HepG2 (cell line): ENCODE results near the gene PCNA. TPM values are rescaled to one million over a fixed set of nuclear protein-coding genes. Genes with fewer than 3 reads are reported as not detected.

Experiments used
- BCL6 ChIP-seq: IDR thresholded peaks from 2 replicates; pipeline ENCODE4 v1.6.1; 2016; ENCODE audit warnings: missing genetic modification reagents, missing compliant biosample characterization
- GZF1 ChIP-seq: sonication (generic); formaldehyde crosslinking; IDR thresholded peaks from 2 replicates; pipeline ENCODE4 v1.5.1; 2020; ENCODE audit warnings: mild to moderate bottlenecking, missing genetic modification reagents
- NCOA1 ChIP-seq: sonication (generic); formaldehyde crosslinking; IDR thresholded peaks from 2 replicates; pipeline ENCODE4 v1.9.0; 2021; ENCODE audit warnings: missing genetic modification reagents
- PAF1 ChIP-seq: IDR thresholded peaks from 2 replicates; pipeline ENCODE4 v1.6.1; 2016; ENCODE audit warnings: missing genetic modification reagents, missing compliant biosample characterization
- SP140L ChIP-seq: sonication (generic); formaldehyde crosslinking; IDR thresholded peaks from 2 replicates; pipeline ENCODE4 v1.4.0; 2020; ENCODE audit warnings: missing genetic modification reagents, borderline replicate concordance
- TSC22D2 ChIP-seq: sonication (generic); formaldehyde crosslinking; IDR thresholded peaks from 2 replicates; pipeline ENCODE4 v1.5.1; 2020; ENCODE audit warnings: missing genetic modification reagents, mild to moderate bottlenecking, borderline replicate concordance
- ZIK1 ChIP-seq: sonication (generic); formaldehyde crosslinking; IDR thresholded peaks from 2 replicates; pipeline ENCODE4 v1.5.0; 2020; ENCODE audit warnings: mild to moderate bottlenecking, low read depth, missing genetic modification reagents, borderline replicate concordance
- ZNF841 ChIP-seq: sonication (generic); formaldehyde crosslinking; IDR thresholded peaks from 2 replicates; pipeline ENCODE4 v1.8.1; 2023; ENCODE audit warnings: missing genetic modification reagents, borderline replicate concordance
- polyA plus RNA-seq, 8 experiments: library from polyadenylated mRNA; depleted of rRNA in 3 of 8; stranded (reverse) in 7 of 8; unstranded in 1 of 8; fragments of >200 nt; fragmentation: Illumina TruSeq in 4 of 8; extraction: Trizol in 4 of 8; gene quantifications; 2 replicates each; pipeline versions ENCODE4 v1.2.1 to v1.2.3, GENCODE V29; 2011 to 2016; ENCODE audit warnings: low read depth in 4 of 8, missing spikeins in 1 of 8, mixed read lengths in 1 of 8; ENCODE audit not compliant: insufficient read depth in 1 of 8
- total RNA-seq, 5 experiments: library from RNA; depleted of rRNA; stranded (reverse); fragments of >200 nt; fragmentation: Illumina TruSeq; extraction: Trizol; gene quantifications; 2 replicates each; pipeline ENCODE4 v1.2.3, GENCODE V29; 2016; ENCODE audit warnings: low read depth in 1 of 5
- TF ChIP-seq, protein P1 (sequence below): sonication (generic); formaldehyde crosslinking; IDR thresholded peaks from 2 replicates; pipeline ENCODE4 v1.5.0; 2020; ENCODE audit warnings: missing genetic modification reagents, mild to moderate bottlenecking, borderline replicate concordance
- TF ChIP-seq, protein P2 (sequence below): sonication (generic); formaldehyde crosslinking; IDR thresholded peaks from 2 replicates; pipeline ENCODE4 v1.5.0; 2020; ENCODE audit warnings: mild to moderate bottlenecking, missing genetic modification reagents
- TF ChIP-seq, protein P3 (sequence below): sonication (generic); formaldehyde crosslinking; IDR thresholded peaks from 2 replicates; pipeline ENCODE4 v1.4.0; 2020; ENCODE audit warnings: mild to moderate bottlenecking, missing genetic modification reagents
- TF ChIP-seq, protein P4 (sequence below): IDR thresholded peaks from 2 replicates; pipeline ENCODE4 v1.6.1; 2016; ENCODE audit warnings: missing compliant biosample characterization, missing genetic modification reagents, borderline replicate concordance
- TF ChIP-seq, protein P5 (sequence below): sonication (generic); formaldehyde crosslinking; IDR thresholded peaks from 2 replicates; pipeline ENCODE4 v1.4.0; 2020; ENCODE audit warnings: missing genetic modification reagents, borderline replicate concordance
- TF ChIP-seq, protein P6 (sequence below): sonication (generic); formaldehyde crosslinking; IDR thresholded peaks from 2 replicates; pipeline ENCODE4 v1.8.0; 2022; ENCODE audit warnings: missing genetic modification reagents, mild to moderate bottlenecking, inconsistent platforms, borderline replicate concordance
- TF ChIP-seq, protein P7 (sequence below): sonication (generic); formaldehyde crosslinking; IDR thresholded peaks from 2 replicates; pipeline ENCODE4 v1.4.0; 2020; ENCODE audit warnings: missing genetic modification reagents

The PCNA gene
- total and polyA plus RNA-seq, 2 of the 13 experiments (the other 11 are each of a cell fraction or from before 2014, with no cell fraction given) = 229 to 655 TPM

DNA sequence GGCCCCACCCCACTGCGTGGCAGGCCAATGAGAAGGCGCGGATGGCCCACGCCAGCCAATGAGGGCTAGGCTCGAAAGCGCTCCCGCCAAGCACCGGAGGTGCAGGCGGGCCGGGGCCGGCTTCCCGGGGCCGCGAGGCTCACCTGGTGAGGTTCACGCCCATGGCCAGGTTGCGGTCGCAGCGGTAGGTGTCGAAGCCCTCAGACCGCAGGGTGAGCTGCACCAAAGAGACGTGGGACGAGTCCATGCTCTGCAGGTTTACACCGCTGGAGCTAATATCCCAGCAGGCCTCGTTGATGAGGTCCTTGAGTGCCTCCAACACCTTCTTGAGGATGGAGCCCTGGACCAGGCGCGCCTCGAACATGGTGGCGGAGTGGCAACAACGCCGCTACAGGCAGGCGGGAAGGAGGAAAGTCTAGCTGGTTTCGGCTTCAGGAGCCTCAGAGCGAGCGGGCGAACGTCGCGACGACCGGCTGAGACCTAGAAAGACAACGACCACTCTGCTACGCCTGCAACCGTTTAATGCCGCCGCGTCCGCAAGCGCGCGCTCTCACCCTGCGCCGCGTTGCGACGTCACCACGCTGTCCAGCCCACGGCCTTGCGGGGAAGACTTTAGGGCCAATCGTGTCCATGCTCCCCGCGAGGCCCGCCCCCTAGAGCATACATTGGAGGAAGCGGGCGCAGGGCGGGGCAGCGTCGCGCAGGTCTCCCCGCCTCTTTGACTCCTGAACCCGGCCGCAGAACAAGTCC is at the start of gene PCNA (continued):
- TF ChIP-seq SP140L (CRISPR knock-in tag) = peak; percentile 96; the same call in 1 of the 2 replicates
- TF ChIP-seq, protein P1, sequence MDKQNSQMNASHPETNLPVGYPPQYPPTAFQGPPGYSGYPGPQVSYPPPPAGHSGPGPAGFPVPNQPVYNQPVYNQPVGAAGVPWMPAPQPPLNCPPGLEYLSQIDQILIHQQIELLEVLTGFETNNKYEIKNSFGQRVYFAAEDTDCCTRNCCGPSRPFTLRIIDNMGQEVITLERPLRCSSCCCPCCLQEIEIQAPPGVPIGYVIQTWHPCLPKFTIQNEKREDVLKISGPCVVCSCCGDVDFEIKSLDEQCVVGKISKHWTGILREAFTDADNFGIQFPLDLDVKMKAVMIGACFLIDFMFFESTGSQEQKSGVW (CRISPR knock-in tag) = peak; percentile 97
- TF ChIP-seq, protein P2, sequence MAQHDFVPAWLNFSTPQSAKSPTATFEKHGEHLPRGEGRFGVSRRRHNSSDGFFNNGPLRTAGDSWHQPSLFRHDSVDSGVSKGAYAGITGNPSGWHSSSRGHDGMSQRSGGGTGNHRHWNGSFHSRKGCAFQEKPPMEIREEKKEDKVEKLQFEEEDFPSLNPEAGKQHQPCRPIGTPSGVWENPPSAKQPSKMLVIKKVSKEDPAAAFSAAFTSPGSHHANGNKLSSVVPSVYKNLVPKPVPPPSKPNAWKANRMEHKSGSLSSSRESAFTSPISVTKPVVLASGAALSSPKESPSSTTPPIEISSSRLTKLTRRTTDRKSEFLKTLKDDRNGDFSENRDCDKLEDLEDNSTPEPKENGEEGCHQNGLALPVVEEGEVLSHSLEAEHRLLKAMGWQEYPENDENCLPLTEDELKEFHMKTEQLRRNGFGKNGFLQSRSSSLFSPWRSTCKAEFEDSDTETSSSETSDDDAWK (CRISPR knock-in tag) = no peak
- TF ChIP-seq, protein P3, sequence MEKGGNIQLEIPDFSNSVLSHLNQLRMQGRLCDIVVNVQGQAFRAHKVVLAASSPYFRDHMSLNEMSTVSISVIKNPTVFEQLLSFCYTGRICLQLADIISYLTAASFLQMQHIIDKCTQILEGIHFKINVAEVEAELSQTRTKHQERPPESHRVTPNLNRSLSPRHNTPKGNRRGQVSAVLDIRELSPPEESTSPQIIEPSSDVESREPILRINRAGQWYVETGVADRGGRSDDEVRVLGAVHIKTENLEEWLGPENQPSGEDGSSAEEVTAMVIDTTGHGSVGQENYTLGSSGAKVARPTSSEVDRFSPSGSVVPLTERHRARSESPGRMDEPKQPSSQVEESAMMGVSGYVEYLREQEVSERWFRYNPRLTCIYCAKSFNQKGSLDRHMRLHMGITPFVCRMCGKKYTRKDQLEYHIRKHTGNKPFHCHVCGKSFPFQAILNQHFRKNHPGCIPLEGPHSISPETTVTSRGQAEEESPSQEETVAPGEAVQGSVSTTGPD = no peak
- TF ChIP-seq, protein P4, sequence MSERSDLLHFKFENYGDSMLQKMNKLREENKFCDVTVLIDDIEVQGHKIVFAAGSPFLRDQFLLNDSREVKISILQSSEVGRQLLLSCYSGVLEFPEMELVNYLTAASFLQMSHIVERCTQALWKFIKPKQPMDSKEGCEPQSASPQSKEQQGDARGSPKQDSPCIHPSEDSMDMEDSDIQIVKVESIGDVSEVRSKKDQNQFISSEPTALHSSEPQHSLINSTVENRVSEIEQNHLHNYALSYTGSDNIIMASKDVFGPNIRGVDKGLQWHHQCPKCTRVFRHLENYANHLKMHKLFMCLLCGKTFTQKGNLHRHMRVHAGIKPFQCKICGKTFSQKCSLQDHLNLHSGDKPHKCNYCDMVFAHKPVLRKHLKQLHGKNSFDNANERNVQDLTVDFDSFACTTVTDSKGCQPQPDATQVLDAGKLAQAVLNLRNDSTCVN (CRISPR knock-in tag) = peak; percentile 81
- TF ChIP-seq, protein P5, sequence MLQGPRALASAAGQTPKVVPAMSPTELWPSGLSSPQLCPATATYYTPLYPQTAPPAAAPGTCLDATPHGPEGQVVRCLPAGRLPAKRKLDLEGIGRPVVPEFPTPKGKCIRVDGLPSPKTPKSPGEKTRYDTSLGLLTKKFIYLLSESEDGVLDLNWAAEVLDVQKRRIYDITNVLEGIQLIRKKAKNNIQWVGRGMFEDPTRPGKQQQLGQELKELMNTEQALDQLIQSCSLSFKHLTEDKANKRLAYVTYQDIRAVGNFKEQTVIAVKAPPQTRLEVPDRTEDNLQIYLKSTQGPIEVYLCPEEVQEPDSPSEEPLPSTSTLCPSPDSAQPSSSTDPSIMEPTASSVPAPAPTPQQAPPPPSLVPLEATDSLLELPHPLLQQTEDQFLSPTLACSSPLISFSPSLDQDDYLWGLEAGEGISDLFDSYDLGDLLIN (CRISPR knock-in tag) = peak; percentile 97
- TF ChIP-seq GZF1 (CRISPR knock-in tag) = peak; percentile 94
- TF ChIP-seq ZIK1 (CRISPR knock-in tag) = peak; percentile 99
- TF ChIP-seq NCOA1 = peak; percentile 98
- TF ChIP-seq TSC22D2 (CRISPR knock-in tag) = peak; percentile 95; the same call in 1 of the 2 replicates
- peak; percentile 33; the same call in 1 of the 2 replicates for TF ChIP-seq BCL6
- TF ChIP-seq, protein P6, sequence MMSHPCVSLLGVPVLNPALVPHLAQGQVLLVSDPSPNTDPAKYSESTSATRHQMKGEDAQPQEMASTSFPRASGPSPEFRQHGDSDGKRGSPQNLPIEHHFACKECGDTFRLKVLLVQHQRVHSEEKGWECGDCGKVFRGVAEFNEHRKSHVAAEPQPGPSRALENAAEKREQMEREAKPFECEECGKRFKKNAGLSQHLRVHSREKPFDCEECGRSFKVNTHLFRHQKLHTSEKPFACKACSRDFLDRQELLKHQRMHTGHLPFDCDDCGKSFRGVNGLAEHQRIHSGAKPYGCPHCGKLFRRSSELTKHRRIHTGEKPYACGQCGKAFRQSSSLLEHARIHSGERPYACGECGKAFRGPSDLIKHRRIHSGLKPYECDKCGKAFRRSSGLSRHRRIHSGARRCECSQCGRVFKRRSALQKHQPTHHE = peak; percentile 100
- TF ChIP-seq, protein P7, sequence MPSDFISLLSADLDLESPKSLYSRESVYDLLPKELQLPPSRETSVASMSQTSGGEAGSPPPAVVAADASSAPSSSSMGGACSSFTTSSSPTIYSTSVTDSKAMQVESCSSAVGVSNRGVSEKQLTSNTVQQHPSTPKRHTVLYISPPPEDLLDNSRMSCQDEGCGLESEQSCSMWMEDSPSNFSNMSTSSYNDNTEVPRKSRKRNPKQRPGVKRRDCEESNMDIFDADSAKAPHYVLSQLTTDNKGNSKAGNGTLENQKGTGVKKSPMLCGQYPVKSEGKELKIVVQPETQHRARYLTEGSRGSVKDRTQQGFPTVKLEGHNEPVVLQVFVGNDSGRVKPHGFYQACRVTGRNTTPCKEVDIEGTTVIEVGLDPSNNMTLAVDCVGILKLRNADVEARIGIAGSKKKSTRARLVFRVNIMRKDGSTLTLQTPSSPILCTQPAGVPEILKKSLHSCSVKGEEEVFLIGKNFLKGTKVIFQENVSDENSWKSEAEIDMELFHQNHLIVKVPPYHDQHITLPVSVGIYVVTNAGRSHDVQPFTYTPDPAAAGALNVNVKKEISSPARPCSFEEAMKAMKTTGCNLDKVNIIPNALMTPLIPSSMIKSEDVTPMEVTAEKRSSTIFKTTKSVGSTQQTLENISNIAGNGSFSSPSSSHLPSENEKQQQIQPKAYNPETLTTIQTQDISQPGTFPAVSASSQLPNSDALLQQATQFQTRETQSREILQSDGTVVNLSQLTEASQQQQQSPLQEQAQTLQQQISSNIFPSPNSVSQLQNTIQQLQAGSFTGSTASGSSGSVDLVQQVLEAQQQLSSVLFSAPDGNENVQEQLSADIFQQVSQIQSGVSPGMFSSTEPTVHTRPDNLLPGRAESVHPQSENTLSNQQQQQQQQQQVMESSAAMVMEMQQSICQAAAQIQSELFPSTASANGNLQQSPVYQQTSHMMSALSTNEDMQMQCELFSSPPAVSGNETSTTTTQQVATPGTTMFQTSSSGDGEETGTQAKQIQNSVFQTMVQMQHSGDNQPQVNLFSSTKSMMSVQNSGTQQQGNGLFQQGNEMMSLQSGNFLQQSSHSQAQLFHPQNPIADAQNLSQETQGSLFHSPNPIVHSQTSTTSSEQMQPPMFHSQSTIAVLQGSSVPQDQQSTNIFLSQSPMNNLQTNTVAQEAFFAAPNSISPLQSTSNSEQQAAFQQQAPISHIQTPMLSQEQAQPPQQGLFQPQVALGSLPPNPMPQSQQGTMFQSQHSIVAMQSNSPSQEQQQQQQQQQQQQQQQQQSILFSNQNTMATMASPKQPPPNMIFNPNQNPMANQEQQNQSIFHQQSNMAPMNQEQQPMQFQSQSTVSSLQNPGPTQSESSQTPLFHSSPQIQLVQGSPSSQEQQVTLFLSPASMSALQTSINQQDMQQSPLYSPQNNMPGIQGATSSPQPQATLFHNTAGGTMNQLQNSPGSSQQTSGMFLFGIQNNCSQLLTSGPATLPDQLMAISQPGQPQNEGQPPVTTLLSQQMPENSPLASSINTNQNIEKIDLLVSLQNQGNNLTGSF (CRISPR knock-in tag) = peak; percentile 78
- TF ChIP-seq ZNF841 (CRISPR knock-in tag) = no peak
- no peak; the same call in 1 of the 2 replicates for TF ChIP-seq PAF1 (CRISPR knock-in tag)
